Body of pancreas (tissue), 4 donors: ENCODE data around the gene HMX2.

ENCODE experiments used
- CTCF ChIP-seq, 7 experiments: fragments of 450-650 bp in 4 of 7; fragments of 200-600 bp in 3 of 7; sonication (generic) in 3 of 7; IDR thresholded peaks; one replicate each; pipeline ENCODE4 v1.5.1; 2016 to 2019; ENCODE audit warnings: antibody characterized with exemption in 7 of 7
- POLR2A ChIP-seq, 3 donors: fragments of 450-650 bp; IDR thresholded peaks; one replicate each; pipeline ENCODE4 v1.6.1; 2016; ENCODE audit warnings: antibody characterized with exemption in 3 of 3, mild to moderate bottlenecking in 2 of 3

- TF ChIP-seq POLR2A (IDR thresholded peaks at IDR 0.05) (no peak), CTCF (IDR thresholded peaks at IDR 0.05) (no peak)
These were observed 16.4 kb downstream of the HMX2 start for GRCh38 chr10:123164319-123164718.
